Naive thymus-derived CD4-positive, alpha-beta T cell (primary cell): ENCODE measurements around the gene GRIN2A. TPM values are rescaled to one million over a fixed set of nuclear protein-coding genes. Genes with fewer than 3 reads are reported as not detected.

Experiments
- ATAC-seq: fragments of 150-1000 bp; cut with Tn5 transposase; 2 replicates; pipeline ENCODE4 v1.10.0; 2021; ENCODE audit warnings: mild to moderate bottlenecking, moderate library complexity
- CTCF ChIA-PET: fragments of 350-600 bp; sonication (Branson Sonifier 250); formaldehyde crosslinking; loops from one replicate; lab custom pipeline; 2021; ENCODE audit warnings: antibody characterized with exemption; lab: Charles Lee
- POLR2A ChIA-PET: fragments of 350-600 bp; sonication (Branson Sonifier 250); formaldehyde crosslinking; loops from one replicate; lab custom pipeline; 2021; ENCODE audit warnings: antibody characterized with exemption, inconsistent platforms; lab: Charles Lee
- DNase-seq, 9 donors: peaks; one replicate each; pipeline versions ENCODE4 v3.0.0 to v3.0.0-alpha.2; 2020 to 2022; ENCODE audit warnings: mixed read lengths in 1 of 9
- H3K27ac ChIP-seq: one replicate; pipeline ENCODE4 v1.7.0; 2013; ENCODE audit warnings: mild to moderate bottlenecking, low read depth, low read length, moderate library complexity
- H3K27me3 ChIP-seq, 2 donors: one replicate each; pipeline ENCODE4 v1.7.0; 2013; ENCODE audit warnings: low read length in 2 of 2, mild to moderate bottlenecking in 2 of 2, moderate library complexity in 2 of 2; ENCODE audit not compliant: control insufficient read depth in 2 of 2, insufficient read depth in 2 of 2
- H3K36me3 ChIP-seq, 3 experiments: 1 replicate in 2 of 3; 2 replicates in 1 of 3; pipeline ENCODE4 v1.7.0; 2013; ENCODE audit warnings: low read length in 3 of 3, mild to moderate bottlenecking in 3 of 3, moderate library complexity in 1 of 3; ENCODE audit not compliant: insufficient read depth in 3 of 3, control insufficient read depth in 2 of 3
- H3K4me1 ChIP-seq, 2 donors: one replicate each; pipeline ENCODE4 v1.7.0; 2013; ENCODE audit warnings: low read length in 2 of 2, mild to moderate bottlenecking in 2 of 2, moderate library complexity in 1 of 2; ENCODE audit not compliant: control insufficient read depth in 2 of 2, insufficient read depth in 2 of 2
- H3K4me3 ChIP-seq: 2 replicates; pipeline ENCODE4 v1.7.0; 2013; ENCODE audit warnings: mild to moderate bottlenecking, low read length
- H3K9me3 ChIP-seq, 3 experiments: 1 replicate in 2 of 3; 2 replicates in 1 of 3; pipeline ENCODE4 v1.7.0; 2013; ENCODE audit warnings: low read length in 3 of 3; ENCODE audit not compliant: control insufficient read depth in 2 of 3
- H3K27ac Mint-ChIP-seq, 9 donors: one replicate each; pipeline ENCODE4 v1.8.0; 2020 to 2022; ENCODE audit warnings: mixed read lengths in 9 of 9, mild to moderate bottlenecking in 8 of 9, moderate library complexity in 5 of 9, inconsistent platforms in 2 of 9
- H3K27me3 Mint-ChIP-seq, 5 donors: one replicate each; pipeline ENCODE4 v1.8.0; 2021 to 2022; ENCODE audit warnings: mixed read lengths in 5 of 5, mild to moderate bottlenecking in 1 of 5
- H3K36me3 Mint-ChIP-seq, 5 donors: one replicate each; pipeline ENCODE4 v1.8.0; 2020 to 2022; ENCODE audit warnings: mixed read lengths in 5 of 5, mild to moderate bottlenecking in 3 of 5, inconsistent platforms in 1 of 5
- H3K4me1 Mint-ChIP-seq, 7 donors: one replicate each; pipeline ENCODE4 v1.8.0; 2020 to 2022; ENCODE audit warnings: mixed read lengths in 7 of 7, mild to moderate bottlenecking in 3 of 7, inconsistent platforms in 1 of 7
- H3K4me3 Mint-ChIP-seq, 10 donors: one replicate each; pipeline ENCODE4 v1.8.0; 2020 to 2022; ENCODE audit warnings: mild to moderate bottlenecking in 10 of 10, mixed read lengths in 10 of 10, moderate library complexity in 6 of 10, inconsistent platforms in 2 of 10
- H3K9me3 Mint-ChIP-seq, 11 donors: one replicate each; pipeline ENCODE4 v1.8.0; 2020 to 2022; ENCODE audit warnings: mixed read lengths in 11 of 11, mild to moderate bottlenecking in 4 of 11, inconsistent platforms in 1 of 11, moderate library complexity in 1 of 11
- intact Hi-C, 2 donors: fragments of 100-400 bp; cut with micrococcal nuclease; formaldehyde crosslinking; loops; one replicate each; pipeline ENCODE4 v1.15.1; 2023
- polyA plus RNA-seq, 2 donors: library from polyadenylated mRNA; unstranded; fragments of 300-500 nt; fragmentation: Illumina TruSeq; gene quantifications; one replicate each; pipeline ENCODE4 v1.2.3, GENCODE V29; 2021
- total RNA-seq, 6 experiments: library from RNA in 5 of 6; stranded (reverse) in 5 of 6; gene quantifications; 1 replicate in 5 of 6; 2 replicates in 1 of 6; pipeline ENCODE4 v1.2.3 and lab custom pipeline; 2021 to 2026

The GRIN2A gene
- total and polyA plus RNA-seq, 7 experiments from 2014 or later: not detected

DNA sequence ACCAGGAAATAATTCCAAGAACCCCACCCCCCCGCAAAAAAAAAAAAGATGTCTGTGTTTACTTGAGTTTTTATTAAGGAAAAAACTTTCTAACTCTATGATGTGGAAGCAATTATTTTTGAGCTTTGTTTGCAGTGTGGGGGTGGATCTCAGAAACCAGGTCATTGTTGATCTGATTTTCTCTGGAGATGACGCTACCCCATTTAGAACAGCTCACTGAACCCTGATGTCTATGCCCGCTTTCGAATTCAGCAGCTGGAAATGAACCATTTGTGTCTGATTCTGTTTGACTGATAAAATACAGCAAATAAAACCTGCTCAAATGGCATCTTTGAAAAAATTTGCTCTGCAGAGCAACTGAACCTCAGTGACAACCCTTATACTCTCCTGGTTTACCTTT, 368.6 kb downstream of the GRIN2A start:
- ATAC-seq (no peak), DNase-seq (no peak)
- POLR2A ChIA-PET: interaction anchor here (0.7 kb wide), 1 partner anchor 1371 kb away, joined by 5 read pairs; no protein-coding TSS in a partner anchor
- H3K36me3 Mint-ChIP-seq: peaks cover 0 to 6% (median 0%) of the 10 kb centered on the region in 5 donors
- H3K36me3 ChIP-seq: no peaks in the 10 kb centered on the region
- peaks cover 0 to 6% (median 2%) of the 10 kb centered on the region in 11 donors for H3K9me3 Mint-ChIP-seq
- H3K4me1 Mint-ChIP-seq: no peaks in the 10 kb centered on the region
- H3K27ac ChIP-seq: no peak overlapping the region
- no peaks in the 10 kb centered on the region for H3K4me1 ChIP-seq
- H3K27ac Mint-ChIP-seq: no peak overlapping the region
- intact Hi-C loops: no loop called here
- CTCF ChIA-PET: no interaction called here
- H3K27me3 Mint-ChIP-seq: peaks cover 0 to 4% (median 0%) of the 10 kb centered on the region in 5 donors
- H3K4me3 ChIP-seq: no peak overlapping the region
- no peak overlapping the region for H3K4me3 Mint-ChIP-seq
- H3K27me3 ChIP-seq: no peaks in the 10 kb centered on the region
- H3K9me3 ChIP-seq: no peaks in the 10 kb centered on the region

DNA sequence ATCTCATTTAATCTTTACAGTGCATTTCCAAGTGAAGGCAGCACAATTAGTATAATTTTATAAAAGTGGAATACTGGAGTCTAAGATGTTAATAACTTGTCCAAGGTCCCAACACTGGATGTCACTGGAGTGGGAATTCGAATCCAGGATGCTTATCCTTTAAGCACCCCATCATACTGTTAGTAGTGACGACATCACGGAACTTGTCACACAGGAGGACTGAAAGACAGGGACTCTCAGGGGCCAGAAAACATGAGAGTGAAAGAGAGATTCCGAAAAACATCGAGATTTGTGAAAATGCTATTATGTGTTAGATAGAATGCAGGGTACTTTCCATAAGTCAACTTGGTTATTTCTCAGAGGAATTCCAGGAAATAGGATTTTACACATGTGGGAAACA, 374.0 kb downstream of the GRIN2A start:
- no peaks in the 10 kb centered on the region for H3K4me1 Mint-ChIP-seq
- ChIA-PET CTCF (no interaction called here), POLR2A (no interaction called here)
- H3K27ac Mint-ChIP-seq: no peak overlapping the region
- H3K27me3 ChIP-seq: no peaks in the 10 kb centered on the region
- no peak overlapping the region for H3K4me3 Mint-ChIP-seq
- DNase-seq (no peak), ATAC-seq (no peak)
- no peak overlapping the region for H3K4me3 ChIP-seq
- no peaks in the 10 kb centered on the region for H3K27me3 Mint-ChIP-seq
- H3K27ac ChIP-seq: no peak overlapping the region
- intact Hi-C loops: no loop called here
- no peaks in the 10 kb centered on the region for H3K36me3 Mint-ChIP-seq
- peaks cover 0 to 23% (median 7%) of the 10 kb centered on the region in 11 donors for H3K9me3 Mint-ChIP-seq
- H3K36me3 ChIP-seq: no peaks in the 10 kb centered on the region
- H3K4me1 ChIP-seq: no peaks in the 10 kb centered on the region
- H3K9me3 ChIP-seq: no peaks in the 10 kb centered on the region

DNA sequence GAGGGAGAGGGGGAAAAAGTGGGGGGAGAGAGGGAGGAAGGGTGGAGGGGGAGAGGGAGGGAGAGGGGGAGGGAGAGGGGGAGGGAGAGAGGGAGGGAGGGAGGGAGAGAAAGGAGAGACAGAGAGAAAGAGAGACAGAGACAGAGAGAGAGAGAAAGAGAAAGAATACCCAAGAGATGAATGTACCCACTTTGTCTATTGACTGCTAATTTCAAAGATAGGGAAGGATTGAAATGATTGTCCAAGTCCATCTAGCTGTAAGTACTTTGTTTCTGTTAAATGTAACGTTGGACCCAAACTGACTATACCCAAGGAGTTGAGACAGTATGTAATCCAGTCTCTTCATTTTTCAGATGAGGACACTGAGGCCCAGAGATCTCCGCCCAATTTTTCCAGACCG, 374.9 kb downstream of the GRIN2A start:
- no peak for ATAC-seq
- Mint-ChIP-seq H3K4me1 (no peaks in the 10 kb centered on the region), H3K27ac (no peak overlapping the region), H3K4me3 (no peak overlapping the region), H3K27me3 (no peaks in the 10 kb centered on the region), H3K9me3 (peaks cover 0 to 23% (median 7%) of the 10 kb centered on the region in 11 donors), H3K36me3 (no peaks in the 10 kb centered on the region)
- CTCF ChIA-PET: no interaction called here
- no peak overlapping the region for H3K27ac ChIP-seq
- no peaks in the 10 kb centered on the region for H3K27me3 ChIP-seq
- intact Hi-C loops: no loop called here
- POLR2A ChIA-PET: no interaction called here
- H3K4me3 ChIP-seq: no peak overlapping the region
- H3K9me3 ChIP-seq: no peaks in the 10 kb centered on the region
- no peaks in the 10 kb centered on the region for H3K4me1 ChIP-seq
- no peaks in the 10 kb centered on the region for H3K36me3 ChIP-seq
- no peak for DNase-seq

DNA sequence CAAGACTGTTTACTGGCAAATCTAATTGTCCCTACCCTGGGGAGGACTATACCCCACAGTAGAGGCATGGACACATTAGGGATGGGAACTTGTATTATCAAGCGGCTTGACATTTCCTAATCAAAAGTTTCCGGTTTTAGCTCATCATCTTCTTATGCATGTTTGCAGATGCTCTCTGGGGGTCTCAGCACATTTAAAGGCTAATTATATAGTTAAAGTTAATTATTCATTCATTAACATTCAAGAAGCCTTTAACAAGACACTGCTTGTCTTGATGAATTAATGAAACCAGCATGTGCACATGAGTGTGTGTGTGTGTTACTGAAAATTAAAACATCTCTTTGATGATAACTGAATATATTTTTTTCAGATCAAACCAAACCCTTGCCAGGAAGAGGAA, 377.1 kb downstream of the GRIN2A start:
- Histone ChIP-seq H3K9me3 (no peaks in the 10 kb centered on the region), H3K27me3 (no peaks in the 10 kb centered on the region), H3K36me3 (no peaks in the 10 kb centered on the region), H3K4me1 (no peaks in the 10 kb centered on the region), H3K4me3 (no peak overlapping the region), H3K27ac (no peak overlapping the region)
- H3K9me3 Mint-ChIP-seq: peaks cover 0 to 29% (median 8%) of the 10 kb centered on the region in 11 donors
- CTCF ChIA-PET: no interaction called here
- H3K4me3 Mint-ChIP-seq: no peak overlapping the region
- DNase-seq (no peak), ATAC-seq (no peak)
- H3K4me1 Mint-ChIP-seq: no peaks in the 10 kb centered on the region
- POLR2A ChIA-PET: no interaction called here
- intact Hi-C loops: no loop called here
- H3K36me3 Mint-ChIP-seq: no peaks in the 10 kb centered on the region
- H3K27me3 Mint-ChIP-seq: no peaks in the 10 kb centered on the region
- no peak overlapping the region for H3K27ac Mint-ChIP-seq

DNA sequence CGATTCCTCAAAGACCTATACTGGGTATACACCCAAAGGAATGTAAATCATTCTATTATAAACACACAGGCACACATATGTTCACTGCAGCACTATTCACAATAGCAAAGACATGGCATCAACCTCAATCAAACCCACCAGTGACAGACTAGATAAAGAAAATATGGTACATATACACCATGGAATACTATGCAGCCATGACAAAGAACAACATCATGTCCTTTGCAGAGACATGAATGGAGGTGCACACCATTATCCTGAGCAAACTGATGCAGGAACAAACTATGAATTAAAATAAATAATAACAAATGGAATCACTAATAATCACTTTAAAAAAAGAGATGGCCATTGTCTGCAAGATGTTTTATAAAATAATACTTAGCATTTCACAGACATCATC, 380.1 kb downstream of the GRIN2A start:
- DNase-seq (no peak), ATAC-seq (no peak)
- H3K27me3 ChIP-seq: no peaks in the 10 kb centered on the region
- ChIA-PET CTCF (no interaction called here), POLR2A (no interaction called here)
- H3K4me3 ChIP-seq: no peak overlapping the region
- Mint-ChIP-seq H3K4me1 (no peaks in the 10 kb centered on the region), H3K9me3 (peaks cover 0 to 25% (median 7%) of the 10 kb centered on the region in 11 donors), H3K27ac (no peak overlapping the region), H3K4me3 (no peak overlapping the region), H3K27me3 (peaks cover 0 to 6% (median 0%) of the 10 kb centered on the region in 5 donors), H3K36me3 (no peaks in the 10 kb centered on the region)
- no peaks in the 10 kb centered on the region for H3K9me3 ChIP-seq
- no peak overlapping the region for H3K27ac ChIP-seq
- H3K4me1 ChIP-seq: no peaks in the 10 kb centered on the region
- no peaks in the 10 kb centered on the region for H3K36me3 ChIP-seq
- intact Hi-C loops: no loop called here

DNA sequence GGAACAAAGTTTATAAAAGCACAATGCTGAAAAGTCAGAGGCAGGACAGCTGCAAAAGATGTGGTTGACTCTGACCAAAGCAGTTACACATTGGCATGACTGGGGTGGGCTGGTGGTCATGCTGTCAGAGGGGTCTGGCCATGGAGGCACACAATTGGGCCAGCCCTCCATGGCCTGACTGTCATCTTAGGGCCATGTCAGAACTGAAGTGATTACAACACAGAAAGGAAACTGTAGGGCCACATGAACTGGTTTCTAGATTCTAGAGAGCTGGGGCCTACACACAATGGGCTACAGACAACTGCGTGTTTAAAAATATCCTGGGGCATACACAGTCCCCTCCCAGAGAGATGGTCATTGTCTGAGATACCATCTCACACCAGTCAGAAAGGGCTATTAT, 380.6 kb downstream of the GRIN2A start:
- DNase-seq: no peak
- no peak for ATAC-seq
- no peak overlapping the region for H3K4me3 ChIP-seq
- H3K36me3 Mint-ChIP-seq: no peaks in the 10 kb centered on the region
- intact Hi-C loops: no loop called here
- H3K4me1 Mint-ChIP-seq: no peaks in the 10 kb centered on the region
- no peaks in the 10 kb centered on the region for H3K36me3 ChIP-seq
- no peak overlapping the region for H3K4me3 Mint-ChIP-seq
- H3K27ac Mint-ChIP-seq: no peak overlapping the region
- H3K27ac ChIP-seq: no peak overlapping the region
- ChIA-PET POLR2A (no interaction called here), CTCF (no interaction called here)
- H3K9me3 ChIP-seq: no peaks in the 10 kb centered on the region
- peaks cover 0 to 6% (median 0%) of the 10 kb centered on the region in 5 donors for H3K27me3 Mint-ChIP-seq
- H3K4me1 ChIP-seq: no peaks in the 10 kb centered on the region
- H3K9me3 Mint-ChIP-seq: peaks cover 0 to 21% (median 6%) of the 10 kb centered on the region in 11 donors
- H3K27me3 ChIP-seq: no peaks in the 10 kb centered on the region

DNA sequence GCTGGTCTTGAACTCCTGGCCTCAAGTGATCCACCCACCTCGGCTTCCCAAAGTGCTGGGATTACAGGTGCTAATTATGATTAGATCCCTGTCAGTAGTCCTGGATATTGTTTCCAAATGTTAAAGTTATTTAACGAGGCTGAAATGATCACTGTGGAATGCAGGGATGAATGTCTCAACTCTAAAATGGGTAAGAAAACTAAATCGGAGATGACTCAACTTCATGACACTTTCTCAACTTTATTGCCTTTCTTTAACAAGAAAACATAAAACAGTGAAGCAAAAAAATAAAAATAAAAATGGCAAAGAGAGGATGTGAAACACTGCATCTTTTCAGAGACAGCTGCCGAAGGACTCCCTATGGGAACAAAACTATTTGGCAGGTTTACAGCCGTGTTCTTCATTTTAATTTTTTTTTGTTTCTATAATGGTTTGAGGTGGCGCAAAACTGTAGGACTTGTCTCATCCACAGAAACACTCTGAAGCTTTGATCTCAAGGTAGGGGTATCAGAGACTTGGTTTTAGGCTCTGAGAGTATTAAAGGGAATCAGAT, 382.0 kb downstream of the GRIN2A start:
- intact Hi-C loops: no loop called here
- ATAC-seq: no peak
- no peaks in the 10 kb centered on the region for H3K9me3 ChIP-seq

More for the DNA sequence above, 382.0 kb downstream of the GRIN2A start:
- ChIA-PET CTCF (no interaction called here), POLR2A (no interaction called here)
- DNase-seq: no peak
- no peaks in the 10 kb centered on the region for H3K36me3 ChIP-seq
- no peak overlapping the region for H3K4me3 ChIP-seq
- H3K27me3 ChIP-seq: no peaks in the 10 kb centered on the region
- H3K9me3 Mint-ChIP-seq: peaks cover 0 to 12% (median 2%) of the 10 kb centered on the region in 11 donors
- H3K4me3 Mint-ChIP-seq: no peak overlapping the region
- H3K27ac ChIP-seq: no peak overlapping the region
- H3K36me3 Mint-ChIP-seq: no peaks in the 10 kb centered on the region
- H3K27me3 Mint-ChIP-seq: peaks cover 0 to 6% (median 0%) of the 10 kb centered on the region in 5 donors
- H3K27ac Mint-ChIP-seq: no peak overlapping the region
- H3K4me1 Mint-ChIP-seq: no peaks in the 10 kb centered on the region
- H3K4me1 ChIP-seq: no peaks in the 10 kb centered on the region
